A673 (cell line): ENCODE data around the gene SIK3. TPM values are rescaled to one million over a fixed set of nuclear protein-coding genes. Genes with fewer than 3 reads are reported as not detected.
A peak's percentile ranks its signal among the peaks of the same experiment; 100 is the strongest.

Experiments
- BruUV-seq: library from RNA; stranded (reverse); fragments of 400-500 nt; replicated peaks from 2 replicates; lab custom pipeline; 2021; lab: Mats Ljungman, UMichigan
- CTCF ChIA-PET: fragments of 300-600 bp; sonication (Branson Sonifier 250); formaldehyde crosslinking; loops from one replicate; lab custom pipeline; 2022; ENCODE audit warnings: antibody characterized with exemption; lab: Charles Lee
- POLR2A ChIA-PET: fragments of 300-600 bp; sonication (Branson Sonifier 250); formaldehyde crosslinking; loops from one replicate; lab custom pipeline; 2022; ENCODE audit warnings: antibody characterized with exemption; ENCODE audit not compliant: low non-redundant PET; lab: Charles Lee
- DNase-seq: peaks from one replicate; pipeline ENCODE4 v3.0.0-alpha.2; 2015; ENCODE audit warnings: low spot score
- H3K27ac ChIP-seq: fragments of 200-600 bp; sonication (generic); 2 replicates; pipeline ENCODE4 v1.5.1; 2016; ENCODE audit warnings: mixed run types, low read depth, mild to moderate bottlenecking, mixed read lengths, antibody characterized with exemption, low read length; ENCODE audit not compliant: poor library complexity, severe bottlenecking
- H3K27me3 ChIP-seq: fragments of 200-600 bp; sonication (generic); replicated peaks from 2 replicates; pipeline ENCODE4 v1.6.1; 2017; ENCODE audit warnings: mixed run types, low read depth, mild to moderate bottlenecking, mixed read lengths, antibody characterized with exemption, low read length; ENCODE audit not compliant: insufficient read depth, poor library complexity
- H3K36me3 ChIP-seq: fragments of 200-600 bp; sonication (generic); 2 replicates; pipeline ENCODE4 v1.6.1; 2016; ENCODE audit warnings: mixed run types, mild to moderate bottlenecking, mixed read lengths, antibody characterized with exemption, low read length; ENCODE audit not compliant: insufficient read depth, poor library complexity, severe bottlenecking
- H3K4me1 ChIP-seq: fragments of 200-600 bp; sonication (generic); 2 replicates; pipeline ENCODE4 v1.6.1; 2017; ENCODE audit warnings: mixed run types, mild to moderate bottlenecking, mixed read lengths, antibody characterized with exemption, low read length; ENCODE audit not compliant: insufficient read depth, poor library complexity, severe bottlenecking
- H3K4me3 ChIP-seq: fragments of 200-600 bp; sonication (generic); 2 replicates; pipeline ENCODE4 v1.5.1; 2016; ENCODE audit warnings: low read depth, mixed run types, mild to moderate bottlenecking, mixed read lengths, low read length; ENCODE audit not compliant: poor library complexity, severe bottlenecking
- H3K9me3 ChIP-seq: fragments of 200-600 bp; sonication (generic); 2 replicates; pipeline ENCODE4 v1.6.1; 2016; ENCODE audit warnings: mixed run types, low read depth, mild to moderate bottlenecking, mixed read lengths, antibody characterized with exemption, low read length; ENCODE audit not compliant: poor library complexity, severe bottlenecking
- CTCF ChIP-seq: fragments of 300-800, 200-600 bp; sonication (generic); conservative IDR thresholded peaks from 2 replicates; pipeline ENCODE4 v1.5.1; 2017; ENCODE audit warnings: low read depth, mild to moderate bottlenecking, antibody characterized with exemption, low read length, moderate library complexity, mixed read lengths
- EZH2 ChIP-seq: fragments of 200-600 bp; sonication (generic); IDR thresholded peaks from 2 replicates; pipeline ENCODE4 v1.6.1; 2017; ENCODE audit warnings: borderline replicate concordance, low read depth, mild to moderate bottlenecking, mixed read lengths, antibody characterized with exemption, low read length; ENCODE audit not compliant: poor library complexity, severe bottlenecking
- intact Hi-C: fragments of 100-400 bp; cut with micrococcal nuclease; formaldehyde crosslinking; loops from one replicate; pipeline ENCODE4 v1.10.0; 2022; ENCODE audit not compliant: unreplicated experiment
- total RNA-seq: library from RNA; stranded (reverse); gene quantifications from 2 replicates; pipeline ENCODE4 v1.2.3, GENCODE V29; 2021

SIK3 gene
- total RNA-seq, 1 experiment from 2014 or later, result 81.7 TPM

GRCh38 chr11:117010808-117011540, 87.3 kb downstream of the SIK3 start:
- intact Hi-C loops, result no loop called here
- CTCF ChIA-PET, result interaction anchor here (0.7 to 1.8 kb wide), 2 partner anchors 38 to 128 kb away, joined by 4 to 6 read pairs; no protein-coding TSS in a partner anchor
- Histone ChIP-seq H3K4me3 (peak overlapping the region; percentile 17), H3K27ac (peak overlapping the region; percentile 63), H3K36me3 (no peaks in the 10 kb centered on the region), H3K9me3 (no peaks in the 10 kb centered on the region), H3K27me3 (no peaks in the 10 kb centered on the region), H3K4me1 (peaks cover 59% of the 10 kb centered on the region)
- TF ChIP-seq EZH2, result no peak
- TF ChIP-seq CTCF, result no peak
- peak; percentile 90 for DNase-seq
- no TSS peak for BruUV-seq
- POLR2A ChIA-PET, result no interaction called here

GRCh38 chr11:117009905-117010605, 88.2 kb downstream of the SIK3 start:
- Histone ChIP-seq H3K27me3 (no peaks in the 10 kb centered on the region), H3K4me1 (peaks cover 57% of the 10 kb centered on the region), H3K4me3 (no peak overlapping the region), H3K9me3 (no peaks in the 10 kb centered on the region), H3K27ac (peak overlapping the region; percentile 32), H3K36me3 (no peaks in the 10 kb centered on the region)
- BruUV-seq, result no TSS peak
- intact Hi-C loops, result no loop called here
- ChIA-PET POLR2A (no interaction called here), CTCF (no interaction called here)
- no peak for TF ChIP-seq EZH2
- TF ChIP-seq CTCF, result no peak
- no peak for DNase-seq

- H3K9me3 ChIP-seq, result no peaks in the 10 kb centered on the region
- H3K4me1 ChIP-seq, result peaks cover 33% of the 10 kb centered on the region
- H3K27me3 ChIP-seq, result no peaks in the 10 kb centered on the region
- CTCF ChIA-PET, result no interaction called here
- H3K4me3 ChIP-seq, result no peak overlapping the region
- no TSS peak for BruUV-seq
- TF ChIP-seq CTCF (no peak), EZH2 (no peak)
- peak overlapping the region; percentile 11 for H3K27ac ChIP-seq
- DNase-seq, result no peak
- intact Hi-C loops, result no loop called here
- POLR2A ChIA-PET, result no interaction called here
- H3K36me3 ChIP-seq, result no peaks in the 10 kb centered on the region
Observed at GRCh38 chr11:117005758-117006157, 92.5 kb downstream of the SIK3 start.
